GM21786 (cell line): ENCODE measurements around the gene NXF3.
"Not testable (repeated sequence)": the region's sequence is repeated elsewhere in the genome, so short reads cannot be mapped to it uniquely, and the experiment has no call there.

Experiments
- ATAC-seq: cut with Tn5 transposase; IDR thresholded peaks from one replicate; pipeline ENCODE4 v1.9.1; 2021; ENCODE audit not compliant: unreplicated experiment

Gene NXF3

GRCh38 chrX:103052625-103053024 lies 40.3 kb downstream of the NXF3 start:
- no peak for ATAC-seq

GRCh38 chrX:103051260-103051789 lies 41.6 kb downstream of the NXF3 start:
- no peak for ATAC-seq

GRCh38 chrX:103033371-103033770 lies 59.6 kb downstream of the NXF3 start:
- ATAC-seq = not testable (repeated sequence)
